ENCODE results near the gene TNN. TPM values are rescaled to one million over a fixed set of nuclear protein-coding genes. Genes with fewer than 3 reads are reported as not detected.
"Not testable (repeated sequence)": the region's sequence is repeated elsewhere in the genome, so short reads cannot be mapped to it uniquely, and the experiment has no call there.

The TNN gene
- total RNA-seq, 1 experiment from 2014 or later = 0.29 TPM

DNA sequence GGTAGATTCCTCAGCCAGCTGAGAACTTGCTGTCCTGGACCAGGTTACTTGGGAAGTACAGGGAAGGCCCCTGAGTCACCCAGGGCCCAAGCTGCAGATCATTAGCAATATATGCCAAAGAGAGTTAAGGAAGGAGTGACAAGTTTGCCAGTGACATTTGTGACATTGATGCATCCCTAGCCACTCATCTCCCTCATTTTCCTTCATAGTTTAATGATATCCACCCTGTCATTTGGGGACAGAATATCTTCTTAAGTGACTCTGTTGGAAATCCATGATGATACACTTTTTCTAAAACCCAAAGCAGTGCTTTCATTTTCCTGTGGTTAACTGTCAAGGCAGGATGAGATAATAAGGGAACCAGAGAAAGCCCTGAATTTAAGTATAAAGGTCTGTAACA lies 3.2 kb downstream of the TNN start:
- no peak for DNase-seq (ENCODE audit: low read depth)

DNA sequence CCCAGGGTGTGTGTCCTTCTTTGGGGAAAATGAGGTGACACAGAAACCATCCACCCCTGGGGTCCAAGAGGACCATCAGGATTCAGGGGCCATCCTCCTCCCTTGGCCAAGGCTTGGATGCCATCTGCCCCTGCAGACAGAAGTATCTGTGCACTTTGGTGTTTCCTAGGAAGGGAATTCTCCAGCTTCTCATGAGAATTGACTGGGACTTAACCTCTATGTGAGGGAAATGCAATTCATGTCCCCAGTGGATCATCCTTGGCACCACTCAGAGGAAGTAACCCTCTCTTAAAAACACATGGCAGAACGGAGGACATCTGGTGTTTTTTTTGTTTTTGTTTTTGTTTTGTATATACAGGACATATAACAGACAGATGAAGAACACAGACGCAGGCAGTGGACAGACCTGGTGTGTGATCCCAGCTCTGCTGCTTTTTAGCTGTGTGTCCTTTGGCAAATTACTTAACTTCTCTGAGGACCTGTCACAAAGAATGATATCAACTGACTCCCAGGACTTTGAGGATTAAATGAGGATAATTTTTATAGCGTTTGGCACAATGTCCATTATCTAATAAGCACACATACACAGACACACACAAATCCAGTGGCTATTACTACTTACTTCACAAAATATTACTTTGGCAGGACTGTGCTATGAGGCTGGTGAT lies 3.8 kb downstream of the TNN start:
- DNase-seq (ENCODE audit: low read depth) = no peak

GRCh38 chr1:175072099-175072951 lies 4.7 kb downstream of the TNN start:
- peak; percentile 79 for DNase-seq (ENCODE audit: low read depth)

DNA sequence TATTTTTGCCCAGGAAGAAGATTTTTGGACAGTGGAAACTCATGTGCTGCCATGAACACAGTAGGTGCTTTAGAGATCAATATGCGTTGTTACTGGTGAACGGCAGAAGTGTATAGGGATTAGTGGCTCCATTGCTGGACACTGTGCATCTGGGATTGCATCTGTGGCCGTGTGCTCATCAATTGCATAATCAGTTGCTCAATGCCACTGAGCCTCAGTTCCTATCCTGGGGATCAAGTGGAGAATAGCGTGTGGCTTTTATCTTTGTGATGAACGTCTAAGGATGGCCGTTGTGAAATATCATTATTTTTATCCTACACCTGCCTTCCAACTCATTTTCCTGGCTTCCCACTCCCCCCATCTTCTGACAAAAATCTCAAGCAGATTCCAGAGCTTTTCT lies 5.4 kb downstream of the TNN start:
- DNase-seq (ENCODE audit: low read depth) = no peak

DNA sequence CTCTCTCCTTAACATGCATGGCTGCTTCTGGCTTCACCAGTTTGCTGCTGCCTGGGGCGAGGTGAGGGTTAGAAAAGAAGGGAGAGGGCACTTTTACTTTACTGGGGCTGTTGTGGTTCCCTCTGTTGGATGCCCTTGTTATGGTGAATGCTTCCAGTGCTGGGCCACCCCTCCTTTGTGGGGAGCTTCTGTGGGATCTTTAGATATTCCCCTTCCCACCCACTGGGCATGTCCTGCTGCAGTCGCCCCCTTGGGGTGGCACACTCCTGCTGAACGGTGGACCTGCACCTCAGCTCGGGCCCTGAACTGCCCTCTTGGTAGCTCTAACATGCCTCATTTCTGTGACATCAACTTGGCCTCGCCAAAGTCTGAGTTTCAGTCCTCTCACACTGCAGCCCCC lies 6.0 kb downstream of the TNN start:
- no peak for DNase-seq (ENCODE audit: low read depth)

GRCh38 chr1:175075572-175076568 lies 8.2 kb downstream of the TNN start:
- peak; percentile 67 for DNase-seq (ENCODE audit: low read depth)

GRCh38 chr1:175077356-175078030 lies 9.9 kb downstream of the TNN start:
- no peak for DNase-seq (ENCODE audit: low read depth)

DNA sequence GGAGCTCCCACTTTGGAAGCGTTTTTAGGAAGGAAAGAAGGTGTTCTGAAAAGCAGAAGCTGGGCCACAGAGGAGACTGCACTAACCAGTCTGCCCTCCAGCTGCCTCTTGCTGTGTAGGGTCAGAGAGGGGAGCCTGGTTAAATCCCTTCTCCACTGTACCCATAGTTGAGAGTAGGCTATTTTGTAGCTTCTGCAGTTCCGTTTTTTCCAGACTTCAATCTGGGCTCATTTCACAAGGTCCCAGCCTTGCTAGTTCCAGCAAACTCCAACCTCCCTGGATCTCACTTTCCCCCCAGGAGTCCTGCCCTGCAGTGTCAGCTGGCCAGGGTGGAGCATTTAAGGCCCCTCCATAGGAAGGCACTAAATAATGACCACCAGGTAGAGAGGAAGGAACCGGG lies 11.0 kb downstream of the TNN start:
- no peak for DNase-seq (ENCODE audit: low read depth)

DNA sequence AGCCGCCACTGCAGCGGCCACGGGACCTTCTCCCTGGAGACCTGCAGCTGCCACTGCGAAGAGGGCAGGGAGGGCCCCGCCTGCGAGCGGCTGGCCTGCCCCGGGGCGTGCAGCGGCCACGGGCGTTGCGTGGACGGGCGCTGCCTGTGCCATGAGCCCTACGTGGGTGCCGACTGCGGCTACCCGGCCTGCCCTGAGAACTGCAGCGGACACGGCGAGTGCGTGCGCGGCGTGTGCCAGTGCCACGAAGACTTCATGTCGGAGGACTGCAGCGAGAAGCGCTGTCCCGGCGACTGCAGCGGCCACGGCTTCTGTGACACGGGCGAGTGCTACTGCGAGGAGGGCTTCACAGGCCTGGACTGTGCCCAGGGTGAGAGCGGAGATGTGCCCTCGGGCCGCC lies 11.7 kb downstream of the TNN start:
- DNase-seq (ENCODE audit: low read depth) = no peak

GRCh38 chr1:175080030-175080429 lies 12.4 kb downstream of the TNN start:
- DNase-seq (ENCODE audit: low read depth) = no peak

- no peak for DNase-seq (ENCODE audit: low read depth)
Measured at GRCh38 chr1:175081983-175082382, 14.3 kb downstream of the TNN start.

GRCh38 chr1:175088525-175088951 lies 20.9 kb downstream of the TNN start:
- no peak for DNase-seq (ENCODE audit: low read depth)

- DNase-seq (ENCODE audit: low read depth) = no peak
Measured at GRCh38 chr1:175089136-175089718, 21.6 kb downstream of the TNN start.

DNA sequence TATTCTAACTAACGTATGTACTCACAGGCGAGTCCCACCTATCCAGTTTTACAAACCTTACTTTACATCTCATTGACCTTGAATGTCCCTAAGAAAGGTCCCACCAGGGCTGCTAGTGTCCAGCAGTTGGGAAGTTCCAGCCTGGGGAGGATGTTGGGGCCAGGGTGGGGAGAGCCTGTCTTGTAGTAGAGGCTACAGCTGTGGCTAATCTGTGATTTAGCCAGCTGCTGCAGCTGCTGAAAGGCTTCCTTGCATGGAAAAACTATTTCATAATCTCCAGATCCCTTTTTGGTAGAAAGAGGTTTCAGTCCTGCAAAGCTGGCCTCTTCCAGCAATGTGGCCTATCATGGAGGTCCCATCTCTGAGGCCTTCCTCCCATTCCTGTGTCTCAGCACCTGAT lies 23.1 kb downstream of the TNN start:
- DNase-seq (ENCODE audit: low read depth) = no peak

- no peak for DNase-seq (ENCODE audit: low read depth)
Measured at GRCh38 chr1:175094626-175095025, 27.0 kb downstream of the TNN start.

DNA sequence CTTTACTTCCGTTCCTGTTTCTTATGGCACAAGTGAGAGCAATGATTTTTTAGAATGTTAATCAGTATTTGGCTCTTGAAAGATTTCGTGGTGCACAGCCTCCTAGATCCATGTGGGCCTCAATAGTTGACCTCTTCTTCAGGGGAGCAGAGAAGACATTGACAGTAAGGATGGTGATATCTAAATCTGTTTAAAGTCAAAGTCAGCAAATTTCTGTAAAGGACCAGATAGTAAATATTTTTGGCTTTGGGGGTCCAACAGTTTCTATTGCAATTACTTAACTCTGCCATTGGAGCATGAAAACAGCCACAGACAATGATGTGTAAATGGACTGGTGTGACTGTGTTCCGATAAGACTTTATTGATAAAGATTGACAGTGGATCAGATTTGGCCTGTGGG lies 27.4 kb downstream of the TNN start:
- no peak for DNase-seq (ENCODE audit: low read depth)

GRCh38 chr1:175095978-175096607 lies 28.5 kb downstream of the TNN start:
- no peak for DNase-seq (ENCODE audit: low read depth)

GRCh38 chr1:175097361-175097760 lies 29.7 kb downstream of the TNN start:
- no peak for DNase-seq (ENCODE audit: low read depth)

- no peak for DNase-seq (ENCODE audit: low read depth)
Measured at GRCh38 chr1:175099916-175100315, 32.3 kb downstream of the TNN start.

DNA sequence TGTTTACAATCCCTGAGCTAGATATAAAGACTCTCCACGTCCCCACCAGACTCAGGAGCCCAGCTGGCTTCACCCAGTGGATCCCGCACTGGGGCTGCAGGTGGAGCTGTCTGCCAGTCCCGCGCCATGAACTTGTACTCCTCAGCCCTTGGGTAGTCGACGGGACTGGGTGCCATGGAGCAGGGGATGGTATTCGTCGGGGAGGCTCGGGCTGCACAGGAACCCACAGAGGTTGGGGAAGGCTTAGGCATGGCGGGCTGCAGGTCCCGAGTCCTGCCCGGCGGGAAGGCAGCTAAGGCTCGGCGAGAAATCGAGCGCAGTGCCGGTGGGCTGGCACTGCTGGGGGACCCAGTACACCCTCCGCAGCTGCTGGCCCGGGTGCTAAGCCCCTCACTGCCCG lies 34.5 kb downstream of the TNN start:
- not testable (repeated sequence) for DNase-seq (ENCODE audit: low read depth)

DNA sequence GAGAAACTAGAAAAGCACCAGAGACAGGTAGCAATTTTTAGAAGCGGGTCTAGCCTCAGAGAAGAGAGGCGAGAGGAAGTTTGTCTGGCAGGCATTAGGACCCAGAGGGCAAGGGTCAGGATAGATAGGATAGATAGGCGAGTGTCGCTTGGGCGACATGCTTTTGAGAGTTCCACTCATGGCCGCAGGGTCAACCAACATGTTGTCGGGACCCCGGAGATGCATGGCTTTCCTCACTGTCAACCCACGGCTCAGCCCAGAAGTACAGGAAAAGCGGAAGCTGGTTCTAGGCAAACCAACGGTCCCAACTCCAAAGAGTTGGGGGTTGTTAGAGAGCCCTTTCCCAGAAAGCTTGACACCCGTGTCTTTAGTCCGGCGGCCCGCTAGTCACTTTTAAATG lies 38.9 kb downstream of the TNN start:
- not testable (repeated sequence) for DNase-seq (ENCODE audit: low read depth)
